Heart right ventricle (tissue), 16 donors: ENCODE results near the gene CADPS2. TPM values are rescaled to one million over a fixed set of nuclear protein-coding genes. Genes with fewer than 3 reads are reported as not detected.

Experiments used
- ATAC-seq, 8 donors: fragments of 200-7000 bp; cut with Tn5 transposase; one replicate each; pipeline ENCODE4 v1.9.1; 2020; ENCODE audit warnings: mild to moderate bottlenecking in 8 of 8, moderate library complexity in 8 of 8, moderate number of reproducible peaks in 1 of 8
- DNase-seq, 2 donors: peaks; one replicate each; pipeline ENCODE4 v3.0.0-alpha.2; 2020
- H3K27ac ChIP-seq, 10 donors: fragments of 200-600 bp; sonication (generic) in 2 of 10; one replicate each; pipeline versions ENCODE4 v1.5.0 to v1.8.0; 2020 to 2022; ENCODE audit warnings: mild to moderate bottlenecking in 3 of 10
- H3K27me3 ChIP-seq, 7 donors: fragments of 200-600 bp; one replicate each; pipeline ENCODE4 v1.8.0; 2021 to 2022; ENCODE audit warnings: mild to moderate bottlenecking in 2 of 7
- H3K36me3 ChIP-seq, 9 donors: fragments of 200-600 bp; sonication (generic) in 1 of 9; one replicate each; pipeline versions ENCODE4 v1.5.0 to v1.8.0; 2020 to 2022; ENCODE audit warnings: mild to moderate bottlenecking in 2 of 9
- H3K4me1 ChIP-seq, 9 donors: fragments of 200-600 bp; sonication (generic) in 1 of 9; one replicate each; pipeline versions ENCODE4 v1.5.0 to v1.8.0; 2020 to 2022; ENCODE audit warnings: mild to moderate bottlenecking in 4 of 9
- H3K4me3 ChIP-seq, 10 donors: fragments of 200-600 bp; sonication (generic) in 2 of 10; one replicate each; pipeline versions ENCODE4 v1.5.0 to v1.8.0; 2020 to 2022; ENCODE audit warnings: mild to moderate bottlenecking in 7 of 10, moderate library complexity in 2 of 10
- H3K9me3 ChIP-seq, 11 donors: fragments of 200-600 bp in 10 of 11; sonication (generic) in 2 of 11; one replicate each; pipeline versions ENCODE4 v1.5.0 to v1.8.0; 2013 to 2022; ENCODE audit warnings: mild to moderate bottlenecking in 2 of 11, control low read depth in 1 of 11, moderate library complexity in 1 of 11
- WGBS, 2 donors: extraction: QIAGEN DNeasy Blood & Tissue Kit; methylation state at CpG; one replicate each; pipeline ENCODE4 v1.1.7; 2013; ENCODE audit warnings: inconsistent platforms in 1 of 2; 5-methylcytosine and 5-hydroxymethylcytosine counted together
- intact Hi-C, 10 donors: fragments of 100-400 bp; cut with DNase I; formaldehyde crosslinking; loops; one replicate each; pipeline versions ENCODE4 v1.11.1 to v1.14.2; 2022
- polyA plus RNA-seq, 2 donors: library from polyadenylated mRNA; stranded (reverse); fragments of 200-250 nt; gene quantifications; one replicate each; pipeline ENCODE4 v1.2.3, GENCODE V29; 2013
- total RNA-seq, 10 donors: library from RNA; stranded (reverse); fragmentation: NEBNext Ultra II Directional in 3 of 10; extraction: Animal tissue kit (Norgen Biotek cat#: 25700) in 3 of 10; gene quantifications; one replicate each; pipeline versions ENCODE4 v1.2.1 to v1.2.4, GENCODE V29; 2021 to 2023
- TF ChIP-seq, protein P1 (sequence below), 9 donors: fragments of 200-600 bp; sonication (generic) in 2 of 9; IDR thresholded peaks; one replicate each; pipeline versions ENCODE4 v1.5.0 to v1.8.0; 2021 to 2022; ENCODE audit warnings: antibody characterized with exemption in 9 of 9, mild to moderate bottlenecking in 5 of 9, moderate library complexity in 1 of 9
- donor health status: Arrhythmogenic right ventricular cardiomyopathy.
- donor health status: ischemic (EF 13 %, LVEDD 7.1; RV severe dilation, severe dysfunction).
- donor health status: healthy with polysubstance abuse.
- donor health status: DM: no; HTN: yes; CAD: no.
- donor health status: DM: no; HTN: no; CAD: no.
- donor health status: ischemic (EF 25% LVEDD 6.9; RV normal size, moderate dysfunction).
- donor health status: ischemic (EF 25% LVEDD 5.7; RV mildly dilated, moderate dysfunction).
- donor health status: healthy.
- donor health status: DM: yes; HTN: yes; CAD: no.
- donor health status: Ischemic cardiomyopathy.
- donor health status: ischemic (EF 35%, LVEDD 5.7; RV mildly dilated, moderate dysfunction).
- donor health status: nonischemic (EF 11% LVEDD 7.7; RV severe dilation, severe dysfunction).
- donor health status: DM: yes; HTN: yes; CAD: no.
- donor health status: PGD.
- donor health status: ischemic (EF 29% LVEDD 5.4; RV normal size, mild dysfunction).
- donor health status: nonischemic (EF 23%, LVEDD 6.1; RV moderate dilation, normal function).

Gene CADPS2
- total and polyA plus RNA-seq, 12 donors = 3.6 to 25.7 (median 6.6) TPM

GRCh38 chr7:122699017-122699416, 187.2 kb downstream of the CADPS2 start, which contains the start of gene RNF133:
Gene RNF133, minus strand, starts transcription at chr7:122699117. Its CDS starts 199 bp downstream, at chr7:122698918.
- H3K4me3 ChIP-seq = no peak within 1 kb of the TSS
- TF ChIP-seq, protein P1, sequence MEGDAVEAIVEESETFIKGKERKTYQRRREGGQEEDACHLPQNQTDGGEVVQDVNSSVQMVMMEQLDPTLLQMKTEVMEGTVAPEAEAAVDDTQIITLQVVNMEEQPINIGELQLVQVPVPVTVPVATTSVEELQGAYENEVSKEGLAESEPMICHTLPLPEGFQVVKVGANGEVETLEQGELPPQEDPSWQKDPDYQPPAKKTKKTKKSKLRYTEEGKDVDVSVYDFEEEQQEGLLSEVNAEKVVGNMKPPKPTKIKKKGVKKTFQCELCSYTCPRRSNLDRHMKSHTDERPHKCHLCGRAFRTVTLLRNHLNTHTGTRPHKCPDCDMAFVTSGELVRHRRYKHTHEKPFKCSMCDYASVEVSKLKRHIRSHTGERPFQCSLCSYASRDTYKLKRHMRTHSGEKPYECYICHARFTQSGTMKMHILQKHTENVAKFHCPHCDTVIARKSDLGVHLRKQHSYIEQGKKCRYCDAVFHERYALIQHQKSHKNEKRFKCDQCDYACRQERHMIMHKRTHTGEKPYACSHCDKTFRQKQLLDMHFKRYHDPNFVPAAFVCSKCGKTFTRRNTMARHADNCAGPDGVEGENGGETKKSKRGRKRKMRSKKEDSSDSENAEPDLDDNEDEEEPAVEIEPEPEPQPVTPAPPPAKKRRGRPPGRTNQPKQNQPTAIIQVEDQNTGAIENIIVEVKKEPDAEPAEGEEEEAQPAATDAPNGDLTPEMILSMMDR (IDR thresholded peaks at IDR 0.05) = no peak
- ATAC-seq = no peak
- H3K27ac ChIP-seq = no peak within 1 kb of the TSS
- DNase-seq = no peak
- H3K27me3 ChIP-seq = no peaks in the 10 kb centered on the region
- no peaks in the 10 kb centered on the region for H3K4me1 ChIP-seq
- intact Hi-C loops = loop anchor here in 2 of 10 donors (5.0 to 10.0 kb wide), 2 partner anchors 186 to 922 kb away; partner anchors contain the start of gene CADPS2 (in 1 of the 2)
- H3K36me3 ChIP-seq = no peaks in the 10 kb centered on the region
- H3K9me3 ChIP-seq = no peaks in the 10 kb centered on the region

DNA sequence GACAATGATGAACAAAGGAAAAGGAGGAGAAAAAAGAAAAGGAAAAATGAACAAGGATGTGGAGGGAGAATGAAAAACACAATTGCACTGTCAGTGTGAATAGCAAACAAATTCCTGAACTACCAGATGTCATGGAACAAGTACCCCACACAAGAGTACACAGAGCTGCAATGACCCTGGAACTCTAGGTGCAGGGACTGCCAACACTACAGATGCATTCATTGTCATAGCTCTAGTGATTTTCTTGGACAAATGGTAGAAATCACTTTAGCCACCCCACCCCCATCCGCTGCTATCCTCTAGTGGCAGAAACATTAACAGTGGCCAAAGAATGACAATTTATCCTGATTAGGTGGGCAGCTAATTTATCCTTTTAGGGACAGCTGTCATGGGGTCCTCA, 190.4 kb downstream of the CADPS2 start:
- intact Hi-C loops = loop anchor here in 2 of 10 donors (5.0 to 10.0 kb wide), 2 partner anchors 189 to 919 kb away; partner anchors contain the start of gene CADPS2 (in 1 of the 2)
- ATAC-seq = no peak
- TF ChIP-seq, protein P1 (IDR thresholded peaks at IDR 0.05) = no peak
- Histone ChIP-seq H3K36me3 (no peaks in the 10 kb centered on the region), H3K4me3 (no peak overlapping the region), H3K27me3 (no peaks in the 10 kb centered on the region), H3K9me3 (no peaks in the 10 kb centered on the region), H3K4me1 (no peaks in the 10 kb centered on the region), H3K27ac (no peak overlapping the region)
- DNase-seq = no peak
- WGBS, 2 donors = 85 to 87% methylated on average over 1 of the region's 1 CpG

- Histone ChIP-seq H3K36me3 (no peaks in the 10 kb centered on the region), H3K4me1 (no peaks in the 10 kb centered on the region), H3K27ac (no peak overlapping the region), H3K4me3 (no peak overlapping the region), H3K27me3 (no peaks in the 10 kb centered on the region), H3K9me3 (no peaks in the 10 kb centered on the region)
- ATAC-seq = no peak
- 86 to 92% methylated on average over 2 of the region's 2 CpGs for WGBS, 2 donors
- intact Hi-C loops = loop anchor here in 2 of 10 donors (5.0 to 10.0 kb wide), 2 partner anchors 190 to 917 kb away; partner anchors contain the start of gene CADPS2 (in 1 of the 2)
- TF ChIP-seq, protein P1 (IDR thresholded peaks at IDR 0.05) = no peak
- no peak for DNase-seq
Observed at GRCh38 chr7:122694697-122695096, 191.6 kb downstream of the CADPS2 start.

DNA sequence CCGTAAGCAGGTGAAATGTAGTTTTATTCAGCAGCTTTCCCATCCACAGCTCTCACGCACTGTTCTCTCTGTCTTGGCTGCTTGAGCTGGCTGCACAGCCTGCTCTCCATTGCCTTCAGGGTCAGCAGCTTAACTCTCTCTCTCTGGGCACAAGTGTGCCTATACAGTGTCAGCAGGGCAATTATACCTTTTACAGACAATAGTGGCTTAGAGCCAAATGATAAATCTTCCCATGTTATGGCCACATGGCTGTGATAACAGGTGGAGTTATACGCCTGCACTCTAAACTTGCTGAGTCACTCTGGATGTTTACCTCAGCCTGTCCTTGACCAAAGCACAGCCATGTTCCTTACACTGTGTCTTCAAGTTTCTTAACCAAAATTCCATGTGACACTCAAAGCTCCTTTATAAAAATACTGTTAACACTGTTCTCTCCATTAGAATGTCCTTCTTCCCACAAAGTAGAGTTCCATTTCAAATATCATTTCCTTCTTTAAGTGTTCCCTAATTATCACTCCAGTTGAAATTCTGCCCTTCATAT, 193.4 kb downstream of the CADPS2 start:
- WGBS, 2 donors = 93% methylated on average over 3 of the region's 3 CpGs
- TF ChIP-seq, protein P1 (IDR thresholded peaks at IDR 0.05) = no peak
- intact Hi-C loops = loop anchor here in 1 of 10 donors (10.0 kb wide), 1 partner anchor 192 kb away; the partner anchor contains the start of gene CADPS2
- no peak overlapping the region for H3K27ac ChIP-seq
- H3K27me3 ChIP-seq = no peaks in the 10 kb centered on the region
- no peaks in the 10 kb centered on the region for H3K9me3 ChIP-seq
- H3K36me3 ChIP-seq = no peaks in the 10 kb centered on the region
- ATAC-seq (no peak), DNase-seq (no peak)
- H3K4me1 ChIP-seq = no peaks in the 10 kb centered on the region
- no peak overlapping the region for H3K4me3 ChIP-seq
